Adrenal gland (tissue), 5 donors: ENCODE measurements around the gene AHI1.

Source experiments
- CTCF ChIP-seq, 6 experiments: fragments of 450-650 bp in 4 of 6; fragments of 200-600 bp in 2 of 6; sonication (generic) in 1 of 6; IDR thresholded peaks; 1 replicate in 5 of 6; 2 replicates in 1 of 6; pipeline versions ENCODE4 v1.5.1 to v1.8.0; 2016 to 2021; ENCODE audit warnings: antibody characterized with exemption in 6 of 6, mild to moderate bottlenecking in 2 of 6, moderate library complexity in 1 of 6
- POLR2A ChIP-seq, 2 donors: fragments of 450-650 bp; IDR thresholded peaks; one replicate each; pipeline ENCODE4 v1.6.1; 2017; ENCODE audit warnings: antibody characterized with exemption in 2 of 2, mild to moderate bottlenecking in 2 of 2, moderate library complexity in 1 of 2
- donor health status: DM: no; HTN: no; CAD: no.

GRCh38 chr6:135380793-135381192 lies 116.7 kb downstream of the AHI1 start:
- TF ChIP-seq CTCF (IDR thresholded peaks at IDR 0.05) (no peak), POLR2A (IDR thresholded peaks at IDR 0.05) (no peak)
